Measurements from ENCODE around the gene RTN4RL1. TPM values are rescaled to one million over a fixed set of nuclear protein-coding genes. Genes with fewer than 3 reads are reported as not detected.

Gene RTN4RL1
- total RNA-seq, 4 donors from 2014 or later: 16.4 to 24.8 (median 21.6) TPM

- Histone ChIP-seq H3K27ac (no peak overlapping the region), H3K4me1 (peaks cover 47% of the 10 kb centered on the region), H3K9me3 (no peaks in the 10 kb centered on the region), H3K4me3 (no peak overlapping the region), H3K36me3 (peaks cover 3% of the 10 kb centered on the region), H3K27me3 (peaks cover 12% of the 10 kb centered on the region)
- no peak for TF ChIP-seq POLR2A (IDR thresholded peaks at IDR 0.05)
- TF ChIP-seq EP300 (IDR thresholded peaks at IDR 0.05): no peak
- no peak for TF ChIP-seq POLR2AphosphoS5 (IDR thresholded peaks at IDR 0.05)
- TF ChIP-seq CTCF (IDR thresholded peaks at IDR 0.05): no peak
- 91% methylated on average over 6 of the region's 6 CpGs for WGBS
- DNase-seq (ENCODE audit: low spot score in 2 of 2): no peak
Measured at GRCh38 chr17:2047590-2047989, 22.5 kb upstream of the RTN4RL1 start.

- Histone ChIP-seq H3K36me3 (peaks cover 9% of the 10 kb centered on the region), H3K4me3 (no peak overlapping the region), H3K27ac (peak overlapping the region; percentile 13), H3K4me1 (peaks cover 37% of the 10 kb centered on the region), H3K9me3 (no peaks in the 10 kb centered on the region), H3K27me3 (no peaks in the 10 kb centered on the region)
- TF ChIP-seq EP300 (IDR thresholded peaks at IDR 0.05) (no peak), POLR2AphosphoS5 (IDR thresholded peaks at IDR 0.05) (no peak), POLR2A (IDR thresholded peaks at IDR 0.05) (no peak), CTCF (IDR thresholded peaks at IDR 0.05) (no peak)
- no peak for DNase-seq (ENCODE audit: low spot score in 2 of 2)
- WGBS: 96% methylated on average over 5 of the region's 5 CpGs
Measured at GRCh38 chr17:2044263-2044894, 19.2 kb upstream of the RTN4RL1 start.

GRCh38 chr17:2043785-2044184 is 18.7 kb upstream of the RTN4RL1 start:
- Histone ChIP-seq H3K4me3 (no peak overlapping the region), H3K9me3 (no peaks in the 10 kb centered on the region), H3K27ac (peak overlapping the region; percentile 26), H3K4me1 (peaks cover 31% of the 10 kb centered on the region), H3K27me3 (no peaks in the 10 kb centered on the region), H3K36me3 (peaks cover 9% of the 10 kb centered on the region)
- TF ChIP-seq POLR2AphosphoS5 (IDR thresholded peaks at IDR 0.05) (no peak), EP300 (IDR thresholded peaks at IDR 0.05) (no peak), POLR2A (IDR thresholded peaks at IDR 0.05) (no peak), CTCF (IDR thresholded peaks at IDR 0.05) (no peak)
- WGBS: 55% methylated on average over 6 of the region's 6 CpGs
- DNase-seq (ENCODE audit: low spot score in 2 of 2): no peak

- Histone ChIP-seq H3K9me3 (no peaks in the 10 kb centered on the region), H3K36me3 (peaks cover 17% of the 10 kb centered on the region), H3K4me3 (peak overlapping the region; percentile 92), H3K4me1 (peaks cover 29% of the 10 kb centered on the region), H3K27ac (no peak overlapping the region), H3K27me3 (no peaks in the 10 kb centered on the region)
- 82% methylated on average over 5 of the region's 5 CpGs for WGBS
- TF ChIP-seq POLR2AphosphoS5 (IDR thresholded peaks at IDR 0.05) (no peak), EP300 (IDR thresholded peaks at IDR 0.05) (no peak), POLR2A (IDR thresholded peaks at IDR 0.05) (no peak), CTCF (IDR thresholded peaks at IDR 0.05) (no peak)
- DNase-seq (ENCODE audit: low spot score in 2 of 2): no peak
Measured at GRCh38 chr17:2042933-2043332, 17.8 kb upstream of the RTN4RL1 start.

- peak in 1 of 2 donors; percentile 59 for DNase-seq (ENCODE audit: low spot score in 2 of 2)
- WGBS: 11% methylated on average over 16 of the region's 17 CpGs
- Histone ChIP-seq H3K9me3 (no peaks in the 10 kb centered on the region), H3K36me3 (peaks cover 20% of the 10 kb centered on the region), H3K27ac (peak overlapping the region; percentile 94), H3K4me1 (peaks cover 29% of the 10 kb centered on the region), H3K4me3 (peak overlapping the region; percentile 92), H3K27me3 (no peaks in the 10 kb centered on the region)
- TF ChIP-seq POLR2AphosphoS5 (IDR thresholded peaks at IDR 0.05) (no peak), EP300 (IDR thresholded peaks at IDR 0.05) (no peak), POLR2A (IDR thresholded peaks at IDR 0.05) (no peak), CTCF (IDR thresholded peaks at IDR 0.05) (no peak)
Measured at GRCh38 chr17:2042390-2042847, 17.3 kb upstream of the RTN4RL1 start.

Measured in suprapubic skin (tissue), 4 donors.